Thyroid gland (tissue), 4 donors: Measurements from ENCODE around the gene HMMR. TPM values are rescaled to one million over a fixed set of nuclear protein-coding genes. Genes with fewer than 3 reads are reported as not detected.

Experiments used
- DNase-seq, 2 donors: peaks; one replicate each; pipeline ENCODE4 v3.0.0-alpha.2; 2019
- H3K27ac ChIP-seq, 3 donors: fragments of 200-600 bp; sonication (generic); 1 replicate in 2 of 3; 2 replicates in 1 of 3; pipeline ENCODE4 v1.5.1; 2016 to 2019; ENCODE audit warnings: mild to moderate bottlenecking in 1 of 3, moderate library complexity in 1 of 3
- H3K27me3 ChIP-seq: fragments of 200-600 bp; sonication (generic); one replicate; pipeline ENCODE4 v1.5.1; 2019
- H3K36me3 ChIP-seq, 2 donors: fragments of 200-600 bp; sonication (generic); one replicate each; pipeline ENCODE4 v1.5.1; 2016 to 2019
- H3K4me1 ChIP-seq, 2 donors: fragments of 200-600 bp; sonication (generic); one replicate each; pipeline ENCODE4 v1.5.1; 2017 to 2019
- H3K4me3 ChIP-seq, 3 donors: fragments of 200-600 bp; sonication (generic); replicated peaks in 1 of 3; 1 replicate in 2 of 3; 2 replicates in 1 of 3; pipeline ENCODE4 v1.5.1; 2016; ENCODE audit warnings: mild to moderate bottlenecking in 1 of 3
- H3K9me3 ChIP-seq: fragments of 200-600 bp; sonication (generic); one replicate; pipeline ENCODE4 v1.5.1; 2017
- CTCF ChIP-seq, 6 experiments: fragments of 200-600 bp in 3 of 6; fragments of 450-650 bp in 3 of 6; sonication (generic) in 3 of 6; IDR thresholded peaks; one replicate each; pipeline ENCODE4 v1.5.1; 2016 to 2019; ENCODE audit warnings: antibody characterized with exemption in 6 of 6, mild to moderate bottlenecking in 2 of 6, inconsistent platforms in 1 of 6, moderate library complexity in 1 of 6
- POLR2A ChIP-seq, 2 donors: fragments of 450-650 bp; IDR thresholded peaks; one replicate each; pipeline ENCODE4 v1.6.1; 2017; ENCODE audit warnings: antibody characterized with exemption in 2 of 2, mild to moderate bottlenecking in 2 of 2, moderate library complexity in 1 of 2
- WGBS, 2 donors: methylation state at CpG; one replicate each; pipeline ENCODE4 v1.1.5; 2017; 5-methylcytosine and 5-hydroxymethylcytosine counted together
- intact Hi-C: fragments of 100-400 bp; cut with DNase I; formaldehyde crosslinking; loops from one replicate; pipeline ENCODE4 v1.15.1; 2023
- total RNA-seq, 4 donors: library from RNA; depleted of rRNA; stranded (reverse); fragments of >200 nt; gene quantifications; one replicate each; pipeline ENCODE4 v1.2.3, GENCODE V29; 2016

The HMMR gene
- total RNA-seq, 4 donors from 2014 or later = 0.56 to 1.8 (median 0.68) TPM

- Histone ChIP-seq H3K27ac (no peak overlapping the region), H3K4me1 (no peaks in the 10 kb centered on the region), H3K36me3 (no peaks in the 10 kb centered on the region), H3K27me3 (no peaks in the 10 kb centered on the region), H3K4me3 (no peak overlapping the region), H3K9me3 (no peaks in the 10 kb centered on the region)
- 77 to 78% methylated on average over 4 of the region's 4 CpGs for WGBS, 2 donors
- no peak for DNase-seq
- intact Hi-C loops = no loop called here
- TF ChIP-seq CTCF (IDR thresholded peaks at IDR 0.05) (no peak), POLR2A (IDR thresholded peaks at IDR 0.05) (no peak)
These were observed 7.2 kb downstream of the HMMR start for GRCh38 chr5:163467682-163468081.

GRCh38 chr5:163473635-163474243 lies 13.3 kb downstream of the HMMR start:
- no peak overlapping the region for H3K27ac ChIP-seq
- no peaks in the 10 kb centered on the region for H3K9me3 ChIP-seq
- H3K4me1 ChIP-seq = no peaks in the 10 kb centered on the region
- H3K36me3 ChIP-seq = no peaks in the 10 kb centered on the region
- no peaks in the 10 kb centered on the region for H3K27me3 ChIP-seq
- no peak for DNase-seq
- TF ChIP-seq CTCF (IDR thresholded peaks at IDR 0.05) (peak in 4 of 6 experiments; percentile 24 to 59 (median 36)), POLR2A (IDR thresholded peaks at IDR 0.05) (no peak)
- WGBS, 2 donors = 83 to 96% methylated on average over 3 of the region's 3 CpGs
- no peak overlapping the region for H3K4me3 ChIP-seq
- intact Hi-C loops = no loop called here

DNA sequence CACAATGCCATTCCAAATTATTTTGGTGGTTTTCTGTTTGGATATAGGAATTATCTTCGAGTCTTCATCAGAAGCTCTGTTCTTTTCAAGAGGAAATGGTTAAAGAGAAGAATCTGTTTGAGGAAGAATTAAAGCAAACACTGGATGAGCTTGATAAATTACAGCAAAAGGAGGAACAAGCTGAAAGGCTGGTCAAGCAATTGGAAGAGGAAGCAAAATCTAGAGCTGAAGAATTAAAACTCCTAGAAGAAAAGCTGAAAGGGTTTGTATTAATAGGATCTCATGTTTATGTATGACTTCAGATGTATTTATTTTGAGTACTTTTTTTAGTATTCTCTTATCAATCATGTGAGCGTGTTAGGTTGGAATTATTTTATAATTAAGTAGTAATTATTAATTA lies 15.0 kb downstream of the HMMR start:
- intact Hi-C loops = no loop called here
- Histone ChIP-seq H3K4me1 (no peaks in the 10 kb centered on the region), H3K4me3 (no peak overlapping the region), H3K27ac (no peak overlapping the region), H3K9me3 (no peaks in the 10 kb centered on the region), H3K27me3 (no peaks in the 10 kb centered on the region), H3K36me3 (no peaks in the 10 kb centered on the region)
- no peak for TF ChIP-seq CTCF (IDR thresholded peaks at IDR 0.05)
- no peak for TF ChIP-seq POLR2A (IDR thresholded peaks at IDR 0.05)
- DNase-seq = no peak
- WGBS, 2 donors = 89 to 93% methylated on average over 2 of the region's 2 CpGs

DNA sequence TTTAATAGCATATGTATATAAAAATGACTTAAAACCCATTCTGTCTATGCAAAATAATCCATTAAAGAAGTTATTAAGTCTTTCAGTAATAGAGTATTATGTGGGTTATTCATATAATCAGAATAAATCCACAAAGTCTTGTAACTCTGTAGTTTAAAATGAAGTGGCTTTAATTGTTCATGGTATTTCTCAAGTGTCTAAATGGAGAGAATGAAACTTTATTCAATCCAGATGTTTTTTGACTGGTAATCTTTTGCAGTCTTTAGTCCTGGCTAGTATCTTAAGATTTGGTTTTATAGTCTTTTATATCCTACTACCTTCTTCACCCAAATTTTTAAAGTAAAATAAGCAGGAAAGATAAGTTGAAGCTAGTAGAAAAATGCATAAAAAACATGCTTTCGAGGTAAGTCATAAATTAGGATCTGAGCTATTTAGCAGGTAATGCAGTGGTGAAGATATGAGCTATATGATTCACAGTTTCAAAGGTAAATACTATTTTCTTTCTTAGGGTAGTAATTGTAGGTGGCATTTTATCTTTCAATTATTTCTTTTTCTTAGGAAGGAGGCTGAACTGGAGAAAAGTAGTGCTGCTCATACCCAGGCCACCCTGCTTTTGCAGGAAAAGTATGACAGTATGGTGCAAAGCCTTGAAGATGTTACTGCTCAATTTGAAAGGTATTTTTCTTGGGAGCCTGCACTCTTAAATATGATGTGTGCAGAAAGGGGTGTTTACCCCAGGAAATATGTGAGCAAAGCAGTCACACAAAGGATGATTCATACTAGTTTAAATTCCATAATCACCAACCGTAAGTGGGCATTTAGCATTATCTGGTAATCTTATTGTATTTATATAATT lies 17.9 kb downstream of the HMMR start:
- Histone ChIP-seq H3K4me3 (no peak overlapping the region), H3K9me3 (no peaks in the 10 kb centered on the region), H3K36me3 (no peaks in the 10 kb centered on the region), H3K4me1 (no peaks in the 10 kb centered on the region), H3K27ac (no peak overlapping the region), H3K27me3 (no peaks in the 10 kb centered on the region)
- TF ChIP-seq POLR2A (IDR thresholded peaks at IDR 0.05) (no peak), CTCF (IDR thresholded peaks at IDR 0.05) (no peak)
- intact Hi-C loops = no loop called here
- 93 to 97% methylated on average over 2 of the region's 2 CpGs for WGBS, 2 donors
- DNase-seq = no peak

GRCh38 chr5:163478982-163479271 lies 18.5 kb downstream of the HMMR start:
- H3K27me3 ChIP-seq = no peaks in the 10 kb centered on the region
- intact Hi-C loops = no loop called here
- H3K4me3 ChIP-seq = no peak overlapping the region
- H3K36me3 ChIP-seq = no peaks in the 10 kb centered on the region
- no peaks in the 10 kb centered on the region for H3K4me1 ChIP-seq
- H3K27ac ChIP-seq = no peak overlapping the region
- no peaks in the 10 kb centered on the region for H3K9me3 ChIP-seq
- WGBS, 2 donors = 95 to 100% methylated on average over 1 of the region's 1 CpG
- no peak for DNase-seq
- no peak for TF ChIP-seq POLR2A (IDR thresholded peaks at IDR 0.05)
- no peak for TF ChIP-seq CTCF (IDR thresholded peaks at IDR 0.05)
